ENCODE results near the gene MOAP1.

GRCh38 chr14:93230539-93230938, 45.8 kb upstream of the MOAP1 start:
- no peak for TF ChIP-seq EP300 (IDR thresholded peaks at IDR 0.05)
- no peak for TF ChIP-seq CTCF (IDR thresholded peaks at IDR 0.05)
- TF ChIP-seq POLR2A (IDR thresholded peaks at IDR 0.05), result no peak

Data from stomach (tissue), 4 donors.